Trophoblast cell (in vitro differentiated cells and primary cell): ENCODE data around the gene RFX3.

Source experiments
- DNase-seq, 2 donors: peaks; one replicate each; pipeline ENCODE4 v3.0.0-alpha.2; 2016
- H2AFZ ChIP-seq: 2 replicates; pipeline ENCODE4 v1.6.1; 2013; ENCODE audit warnings: low read length, moderate library complexity, mild to moderate bottlenecking; ENCODE audit not compliant: insufficient read depth, poor library complexity
- H2AK5ac ChIP-seq: 2 replicates; pipeline ENCODE4 v1.6.1; 2013; ENCODE audit warnings: mild to moderate bottlenecking, low read length
- H2BK120ac ChIP-seq: 2 replicates; pipeline ENCODE4 v1.6.1; 2013; ENCODE audit warnings: low read length, mild to moderate bottlenecking, moderate library complexity; ENCODE audit not compliant: insufficient read depth, poor library complexity
- H2BK12ac ChIP-seq: 2 replicates; pipeline ENCODE4 v1.6.1; 2013; ENCODE audit warnings: mild to moderate bottlenecking, low read length, moderate library complexity
- H2BK5ac ChIP-seq: 2 replicates; pipeline ENCODE4 v1.6.1; 2013; ENCODE audit warnings: low read length, low read depth, moderate library complexity, mild to moderate bottlenecking; ENCODE audit not compliant: poor library complexity
- H3K14ac ChIP-seq: 2 replicates; pipeline ENCODE4 v1.6.1; 2013; ENCODE audit warnings: mild to moderate bottlenecking, low read length
- H3K18ac ChIP-seq: 2 replicates; pipeline ENCODE4 v1.6.1; 2013; ENCODE audit warnings: mild to moderate bottlenecking, low read length
- H3K23ac ChIP-seq: 2 replicates; pipeline ENCODE4 v1.6.1; 2013; ENCODE audit warnings: low read length
- H3K27ac ChIP-seq: 2 replicates; pipeline ENCODE4 v1.5.1; 2013; ENCODE audit warnings: low read depth, mild to moderate bottlenecking, inconsistent platforms, low read length, moderate library complexity
- H3K27me3 ChIP-seq: 2 replicates; pipeline ENCODE4 v1.6.1; 2013; ENCODE audit warnings: inconsistent platforms, mild to moderate bottlenecking, low read length, moderate library complexity; ENCODE audit not compliant: insufficient read depth
- H3K36me3 ChIP-seq, 2 experiments: 1 replicate in 1 of 2; 2 replicates in 1 of 2; pipeline ENCODE4 v1.6.1; 2013; ENCODE audit warnings: low read length in 2 of 2, mild to moderate bottlenecking in 2 of 2, moderate library complexity in 1 of 2; ENCODE audit not compliant: insufficient read depth in 2 of 2, control insufficient read depth in 1 of 2
- H3K4ac ChIP-seq: 2 replicates; pipeline ENCODE4 v1.6.1; 2013; ENCODE audit warnings: low read depth, mild to moderate bottlenecking, low read length, moderate library complexity
- H3K4me1 ChIP-seq, 2 experiments: 1 replicate in 1 of 2; 2 replicates in 1 of 2; pipeline ENCODE4 v1.6.1; 2013; ENCODE audit warnings: low read length in 2 of 2, mild to moderate bottlenecking in 2 of 2, moderate library complexity in 1 of 2; ENCODE audit not compliant: insufficient read depth in 2 of 2, control insufficient read depth in 1 of 2
- H3K4me2 ChIP-seq: 2 replicates; pipeline ENCODE4 v1.6.1; 2013; ENCODE audit warnings: inconsistent platforms, mild to moderate bottlenecking, low read length, moderate library complexity
- H3K4me3 ChIP-seq: 2 replicates; pipeline ENCODE4 v1.5.1; 2013; ENCODE audit warnings: mild to moderate bottlenecking, low read depth, low read length, inconsistent platforms
- H3K79me1 ChIP-seq: one replicate; pipeline ENCODE4 v1.6.1; 2013; ENCODE audit warnings: low read length
- H3K79me2 ChIP-seq: 2 replicates; pipeline ENCODE4 v1.6.1; 2013; ENCODE audit warnings: low read length, mild to moderate bottlenecking; ENCODE audit not compliant: control insufficient read depth, insufficient read depth, poor library complexity
- H3K9ac ChIP-seq: 2 replicates; pipeline ENCODE4 v1.6.1; 2013; ENCODE audit warnings: mild to moderate bottlenecking, low read length
- H3K9me3 ChIP-seq: 2 replicates; pipeline ENCODE4 v1.6.1; 2013; ENCODE audit warnings: low read depth, mild to moderate bottlenecking, control low read depth, inconsistent platforms, low read length; ENCODE audit not compliant: insufficient read depth
- H4K12ac ChIP-seq: 2 replicates; pipeline ENCODE4 v1.6.1; 2013; ENCODE audit warnings: low read depth, mild to moderate bottlenecking, low read length, moderate library complexity
- H4K8ac ChIP-seq: 2 replicates; pipeline ENCODE4 v1.6.1; 2013; ENCODE audit warnings: low read depth, mild to moderate bottlenecking, low read length, moderate library complexity
- H4K91ac ChIP-seq: one replicate; pipeline ENCODE4 v1.6.1; 2013; ENCODE audit warnings: low read depth, mild to moderate bottlenecking, low read length, moderate library complexity
- WGBS: extraction: QIAGEN DNeasy Blood & Tissue Kit; methylation state at CpG from one replicate; pipeline ENCODE4 v1.1.7; 2013; ENCODE audit warnings: missing lambda C conversion rate; ENCODE audit not compliant: insufficient read length, insufficient coverage; ENCODE audit errors: extremely low coverage; 5-methylcytosine and 5-hydroxymethylcytosine counted together

The RFX3 gene

GRCh38 chr9:3336951-3337350 is 188.8 kb downstream of the RFX3 start:
- Histone ChIP-seq H3K27me3 (no peaks in the 10 kb centered on the region), H2AFZ (no peak overlapping the region), H2BK120ac (no peak overlapping the region), H3K18ac (no peak overlapping the region), H4K8ac (no peak overlapping the region), H3K79me1 (no peaks in the 10 kb centered on the region), H3K4me1 (no peaks in the 10 kb centered on the region), H3K79me2 (no peaks in the 10 kb centered on the region), H2AK5ac (no peak overlapping the region), H3K4ac (no peak overlapping the region), H3K4me2 (no peak overlapping the region), H3K9ac (no peak overlapping the region), H3K27ac (no peak overlapping the region), H3K9me3 (no peaks in the 10 kb centered on the region), H3K14ac (no peak overlapping the region), H3K36me3 (no peaks in the 10 kb centered on the region), H4K12ac (no peak overlapping the region), H2BK12ac (no peak overlapping the region), H3K4me3 (no peak overlapping the region), H3K23ac (no peak overlapping the region), H4K91ac (no peak overlapping the region), H2BK5ac (no peak overlapping the region)
- no peak for DNase-seq
- no CpG with 5 or more reads among the region's 3 CpGs for WGBS

- Histone ChIP-seq H3K4me3 (no peak overlapping the region), H4K91ac (no peak overlapping the region), H3K27me3 (no peaks in the 10 kb centered on the region), H3K4me1 (no peaks in the 10 kb centered on the region), H3K23ac (no peak overlapping the region), H2BK5ac (no peak overlapping the region), H2BK120ac (no peak overlapping the region), H3K9ac (no peak overlapping the region), H3K9me3 (no peaks in the 10 kb centered on the region), H3K4me2 (no peak overlapping the region), H3K4ac (no peak overlapping the region), H4K8ac (no peak overlapping the region), H3K36me3 (no peaks in the 10 kb centered on the region), H2AK5ac (no peak overlapping the region), H2BK12ac (no peak overlapping the region), H3K14ac (no peak overlapping the region), H3K79me2 (no peaks in the 10 kb centered on the region), H3K27ac (no peak overlapping the region), H3K18ac (no peak overlapping the region), H2AFZ (no peak overlapping the region), H3K79me1 (no peaks in the 10 kb centered on the region), H4K12ac (no peak overlapping the region)
- DNase-seq, result no peak
- WGBS, result no CpG with 5 or more reads among the region's 2 CpGs
These were observed 193.0 kb downstream of the RFX3 start for GRCh38 chr9:3332802-3333201.

GRCh38 chr9:3331801-3332200 is 194.0 kb downstream of the RFX3 start:
- no peak overlapping the region for H2AK5ac ChIP-seq
- H2AFZ ChIP-seq, result no peak overlapping the region
- H3K9ac ChIP-seq, result no peak overlapping the region
- no peak overlapping the region for H3K4me2 ChIP-seq
- H3K23ac ChIP-seq, result no peak overlapping the region
- no peak overlapping the region for H2BK120ac ChIP-seq
- H3K27me3 ChIP-seq, result no peaks in the 10 kb centered on the region
- H3K4ac ChIP-seq, result no peak overlapping the region
- H3K14ac ChIP-seq, result no peak overlapping the region
- H3K18ac ChIP-seq, result no peak overlapping the region
- no peak overlapping the region for H4K8ac ChIP-seq
- H3K79me2 ChIP-seq, result no peaks in the 10 kb centered on the region
- H2BK5ac ChIP-seq, result no peak overlapping the region
- no peak overlapping the region for H2BK12ac ChIP-seq
- H3K27ac ChIP-seq, result no peak overlapping the region
- WGBS, result no CpG with 5 or more reads among the region's 2 CpGs
- no peak overlapping the region for H4K91ac ChIP-seq
- no peaks in the 10 kb centered on the region for H3K79me1 ChIP-seq
- H4K12ac ChIP-seq, result no peak overlapping the region
- H3K4me3 ChIP-seq, result no peak overlapping the region
- no peaks in the 10 kb centered on the region for H3K36me3 ChIP-seq
- H3K4me1 ChIP-seq, result no peaks in the 10 kb centered on the region
- no peaks in the 10 kb centered on the region for H3K9me3 ChIP-seq
- peak in 1 of 2 donors; percentile 23 for DNase-seq

- Histone ChIP-seq H3K27ac (no peak overlapping the region), H4K8ac (no peak overlapping the region)
These were observed 194.9 kb downstream of the RFX3 start for GRCh38 chr9:3330792-3331420.

More at GRCh38 chr9:3330792-3331420, 194.9 kb downstream of the RFX3 start:
- H3K79me1 ChIP-seq, result no peaks in the 10 kb centered on the region
- H3K9ac ChIP-seq, result no peak overlapping the region
- H4K91ac ChIP-seq, result no peak overlapping the region
- no peaks in the 10 kb centered on the region for H3K9me3 ChIP-seq
- no peak overlapping the region for H4K12ac ChIP-seq
- H2BK5ac ChIP-seq, result no peak overlapping the region
- H3K23ac ChIP-seq, result no peak overlapping the region
- no peak overlapping the region for H3K4me3 ChIP-seq
- H2BK120ac ChIP-seq, result no peak overlapping the region
- H2AK5ac ChIP-seq, result no peak overlapping the region
- H3K27me3 ChIP-seq, result no peaks in the 10 kb centered on the region
- H3K4me2 ChIP-seq, result no peak overlapping the region
- no peak for DNase-seq
- no peaks in the 10 kb centered on the region for H3K36me3 ChIP-seq
- no peaks in the 10 kb centered on the region for H3K4me1 ChIP-seq
- no peaks in the 10 kb centered on the region for H3K79me2 ChIP-seq
- no peak overlapping the region for H3K14ac ChIP-seq
- no peak overlapping the region for H2BK12ac ChIP-seq
- H2AFZ ChIP-seq, result no peak overlapping the region
- no peak overlapping the region for H3K18ac ChIP-seq
- H3K4ac ChIP-seq, result no peak overlapping the region
